Mammary epithelial cell (primary cell): Measurements from ENCODE around the gene CACNA1G.

ENCODE experiments used
- CTCF ChIP-seq, 2 donors: IDR thresholded peaks in 1 of 2; conservative IDR thresholded peaks in 1 of 2; 2 replicates each; pipeline ENCODE4 v1.5.1; 2011 to 2012; ENCODE audit warnings: inconsistent platforms in 2 of 2, low read length in 2 of 2, mild to moderate bottlenecking in 2 of 2, control low read depth in 1 of 2, low read depth in 1 of 2; ENCODE audit not compliant: insufficient read depth in 1 of 2; ENCODE audit errors: extremely low read depth in 1 of 2
- EZH2 ChIP-seq: IDR thresholded peaks from 2 replicates; pipeline ENCODE4 v1.6.1; 2012; ENCODE audit warnings: low read length, inconsistent platforms, borderline replicate concordance

GRCh38 chr17:50547736-50548083 is 12.8 kb upstream of the CACNA1G start:
- TF ChIP-seq CTCF (conservative IDR thresholded peaks at IDR 0.05 in 1 of 2, IDR thresholded peaks at IDR 0.05 in 1 of 2; ENCODE audit: extremely low read depth in 1 of 2, insufficient read depth in 1 of 2, low read depth in 1 of 2, low read length in 2 of 2) (no peak), EZH2 (no peak)
